Inflammatory macrophage (primary cell): ENCODE data around the gene LUZP4.
"Not testable (repeated sequence)": the region's sequence is repeated elsewhere in the genome, so short reads cannot be mapped to it uniquely, and the experiment has no call there.

ENCODE experiments used
- DNase-seq, 2 donors: peaks; one replicate each; pipeline ENCODE4 v3.0.0-alpha.2; 2020 to 2022
- total RNA-seq, 18 experiments: gene quantifications; one replicate each; lab custom pipeline; 2026; ENCODE audit warnings: mixed read lengths in 6 of 18, inconsistent platforms in 2 of 18; lab: John Stamatoyannopoulos, UW

Gene LUZP4
- 0 to 0.08 (median 0) reads per million in 18 experiments for total RNA-seq

- DNase-seq: no peak
These were observed at the start of gene LUZP4 for GRCh38 chrX:115289465-115289864. Gene LUZP4 (plus strand): TSS chrX:115289715. CDS start chrX:115289760, 45 bp downstream.

- no peak for DNase-seq
These were observed 37.9 kb upstream of the LUZP4 start for GRCh38 chrX:115251458-115252233.

GRCh38 chrX:115255003-115255402 is 34.5 kb upstream of the LUZP4 start:
- no peak for DNase-seq

- DNase-seq: no peak
These were observed 31.8 kb upstream of the LUZP4 start for GRCh38 chrX:115257711-115258110.

- no peak for DNase-seq
These were observed 30.2 kb upstream of the LUZP4 start for GRCh38 chrX:115259238-115259875.

GRCh38 chrX:115260330-115260729 is 29.2 kb upstream of the LUZP4 start:
- DNase-seq: no peak

- no peak for DNase-seq
These were observed 28.4 kb upstream of the LUZP4 start for GRCh38 chrX:115261148-115261547.

- DNase-seq: no peak
These were observed 25.5 kb upstream of the LUZP4 start for GRCh38 chrX:115264009-115264408.

GRCh38 chrX:115266300-115266699 is 23.2 kb upstream of the LUZP4 start:
- DNase-seq: no peak

GRCh38 chrX:115268421-115268820 is 21.1 kb upstream of the LUZP4 start:
- no peak for DNase-seq

GRCh38 chrX:115269051-115269683 is 20.3 kb upstream of the LUZP4 start:
- no peak for DNase-seq

- no peak for DNase-seq
These were observed 4.6 kb upstream of the LUZP4 start for GRCh38 chrX:115284877-115285276.

- DNase-seq: no peak
These were observed 7.7 kb downstream of the LUZP4 start for GRCh38 chrX:115297189-115297588.

- no peak for DNase-seq
These were observed 21.6 kb downstream of the LUZP4 start for GRCh38 chrX:115311139-115311538.

- DNase-seq: peak; percentile 3 to 48
These were observed 22.1 kb downstream of the LUZP4 start for GRCh38 chrX:115311601-115312001.

GRCh38 chrX:115318139-115318538 is 28.6 kb downstream of the LUZP4 start:
- DNase-seq: no peak

- no peak for DNase-seq
These were observed 32.9 kb downstream of the LUZP4 start for GRCh38 chrX:115322375-115322774.

- DNase-seq: no peak
These were observed 34.7 kb downstream of the LUZP4 start for GRCh38 chrX:115324194-115324593.

- DNase-seq: not testable (repeated sequence)
These were observed 39.8 kb downstream of the LUZP4 start for GRCh38 chrX:115329282-115329681.

- peak; percentile 38 to 46 for DNase-seq
These were observed 41.1 kb downstream of the LUZP4 start for GRCh38 chrX:115330498-115331168.

GRCh38 chrX:115332832-115333231 is 43.3 kb downstream of the LUZP4 start:
- DNase-seq: no peak

- DNase-seq: no peak
These were observed 43.9 kb downstream of the LUZP4 start for GRCh38 chrX:115333446-115333845.
